BLaER1 (cell line): ENCODE results near the gene G3BP1.
A peak's percentile ranks its signal among the peaks of the same experiment; 100 is the strongest.
"Not testable (repeated sequence)": the region's sequence is repeated elsewhere in the genome, so short reads cannot be mapped to it uniquely, and the experiment has no call there.

Source experiments
- H3K27ac ChIP-seq: shearing (Covaris generic); formaldehyde crosslinking; 2 replicates; pipeline ENCODE4 v1.8.1; 2022
- H3K27me3 ChIP-seq: shearing (Covaris generic); formaldehyde crosslinking; 2 replicates; pipeline ENCODE4 v1.8.1; 2022
- H3K36me3 ChIP-seq: shearing (Covaris generic); formaldehyde crosslinking; 2 replicates; pipeline ENCODE4 v1.8.1; 2022
- H3K4me1 ChIP-seq: shearing (Covaris generic); formaldehyde crosslinking; 2 replicates; pipeline ENCODE4 v1.8.1; 2022
- H3K4me2 ChIP-seq: shearing (Covaris generic); formaldehyde crosslinking; 2 replicates; pipeline ENCODE4 v1.8.1; 2022
- H3K4me3 ChIP-seq: shearing (Covaris generic); formaldehyde crosslinking; 2 replicates; pipeline ENCODE4 v1.8.1; 2022
- H3K9ac ChIP-seq: shearing (Covaris generic); formaldehyde crosslinking; 2 replicates; pipeline ENCODE4 v1.8.1; 2022
- H3K9me3 ChIP-seq: shearing (Covaris generic); formaldehyde crosslinking; 2 replicates; pipeline ENCODE4 v1.8.1; 2022
- H4K20me1 ChIP-seq: shearing (Covaris generic); formaldehyde crosslinking; 2 replicates; pipeline ENCODE4 v1.8.1; 2022
- Cebpa-rat ChIP-seq: shearing (Covaris generic); IDR thresholded peaks from 2 replicates; pipeline ENCODE4 v1.8.1; 2022

G3BP1 gene

DNA sequence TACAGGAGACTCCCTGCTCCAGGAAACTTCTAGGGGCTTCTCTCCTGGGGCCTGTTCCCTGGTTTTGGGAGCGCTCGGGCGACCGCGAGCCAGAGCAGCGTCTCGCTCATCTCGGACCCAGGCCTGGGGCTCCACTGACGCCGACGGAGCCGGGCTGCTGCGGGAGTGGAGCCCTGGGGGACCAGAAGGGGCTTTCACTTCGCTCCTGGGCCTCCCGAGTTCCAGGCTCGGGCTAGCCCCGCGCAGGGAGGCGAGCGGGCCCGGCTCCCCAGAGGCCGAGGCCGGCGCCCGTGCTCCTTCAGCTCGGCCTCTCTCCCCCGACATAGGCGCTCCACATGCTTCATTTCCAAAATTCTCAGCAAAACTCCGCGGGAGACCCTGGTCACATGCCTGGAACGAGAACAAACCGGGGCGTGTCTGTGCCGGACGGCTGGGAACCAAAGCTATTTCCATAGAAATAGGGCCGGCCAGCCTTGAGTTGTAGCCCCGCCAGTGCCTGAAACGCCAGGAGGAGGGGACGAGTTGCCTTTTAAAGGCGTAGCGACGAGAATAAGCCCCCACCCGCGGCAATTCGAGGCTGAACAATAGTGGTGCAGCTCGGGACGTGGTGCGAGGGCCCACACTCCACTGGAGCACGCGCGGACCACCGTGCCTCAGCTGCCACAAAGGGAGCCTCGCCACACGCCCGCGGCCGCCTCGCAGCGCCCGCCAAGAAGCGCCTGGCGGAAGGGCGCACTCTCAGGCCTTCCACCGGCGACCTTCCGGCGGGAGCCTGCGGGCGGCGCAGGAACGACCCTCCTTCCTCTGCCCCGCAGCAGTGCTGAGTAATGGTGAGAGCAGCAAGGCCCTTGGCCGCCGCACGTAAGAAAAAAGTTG is 1.1 kb upstream of the G3BP1 start:
- H3K4me2 ChIP-seq: peak overlapping the region; percentile 99
- H3K36me3 ChIP-seq: no peaks in the 10 kb centered on the region
- no peaks in the 10 kb centered on the region for H3K9me3 ChIP-seq
- no peak for TF ChIP-seq Cebpa-rat
- peak overlapping the region; percentile 71 for H3K4me3 ChIP-seq
- H3K9ac ChIP-seq: peak overlapping the region; percentile 97
- H3K27me3 ChIP-seq: no peaks in the 10 kb centered on the region
- H3K4me1 ChIP-seq: peaks cover 37% of the 10 kb centered on the region
- H3K27ac ChIP-seq: peak overlapping the region; percentile 99
- H4K20me1 ChIP-seq: peaks cover 37% of the 10 kb centered on the region

DNA sequence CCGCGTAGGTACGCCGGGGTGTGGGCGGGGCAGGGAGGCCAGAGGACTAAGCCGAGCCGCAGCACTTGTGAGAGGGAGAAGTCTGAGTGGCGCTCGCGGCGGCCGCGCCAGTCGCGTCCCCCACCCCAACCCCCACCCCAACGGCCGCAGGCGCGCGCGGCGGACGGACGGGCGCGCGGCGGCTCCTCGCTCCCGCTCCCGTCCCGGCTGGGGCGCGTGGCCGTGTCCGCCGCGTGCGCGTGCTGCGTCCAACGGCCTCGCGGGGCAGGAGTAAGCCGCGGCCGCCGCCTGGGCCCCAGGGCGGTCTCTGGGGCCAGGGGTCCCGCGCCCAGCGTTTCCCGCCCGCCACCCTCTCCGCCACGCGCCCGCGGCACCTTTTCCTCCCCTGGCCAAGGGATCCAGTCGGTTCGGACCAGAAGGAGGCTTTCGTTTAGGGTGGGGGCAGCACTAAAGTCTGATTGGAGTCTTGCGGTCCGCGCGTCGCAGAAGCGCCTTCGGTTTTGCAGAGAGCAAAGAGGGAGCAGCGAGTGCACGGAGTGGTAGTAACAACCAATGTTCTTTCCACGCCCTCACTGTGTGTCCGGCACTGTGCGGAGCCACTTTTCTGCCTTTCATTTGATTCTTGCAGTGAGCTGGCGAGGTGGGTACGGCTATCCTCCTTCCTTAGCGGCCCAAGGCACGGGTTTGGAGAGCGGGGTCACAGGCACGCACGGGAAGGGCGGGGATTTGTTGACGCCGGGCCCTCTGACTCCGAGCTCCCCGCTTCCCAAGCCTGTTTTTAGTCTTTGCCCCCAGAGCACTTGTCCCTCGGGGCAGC is 483 bp downstream of the G3BP1 start:
- Histone ChIP-seq H3K9me3 (no peaks in the 10 kb centered on the region), H3K4me3 (peak overlapping the region; percentile 93), H3K36me3 (peaks cover 13% of the 10 kb centered on the region), H3K4me1 (peaks cover 51% of the 10 kb centered on the region), H4K20me1 (peaks cover 53% of the 10 kb centered on the region), H3K27me3 (no peaks in the 10 kb centered on the region), H3K9ac (peak overlapping the region; percentile 98), H3K4me2 (peak overlapping the region; percentile 80), H3K27ac (peak overlapping the region; percentile 95)
- TF ChIP-seq Cebpa-rat: no peak

DNA sequence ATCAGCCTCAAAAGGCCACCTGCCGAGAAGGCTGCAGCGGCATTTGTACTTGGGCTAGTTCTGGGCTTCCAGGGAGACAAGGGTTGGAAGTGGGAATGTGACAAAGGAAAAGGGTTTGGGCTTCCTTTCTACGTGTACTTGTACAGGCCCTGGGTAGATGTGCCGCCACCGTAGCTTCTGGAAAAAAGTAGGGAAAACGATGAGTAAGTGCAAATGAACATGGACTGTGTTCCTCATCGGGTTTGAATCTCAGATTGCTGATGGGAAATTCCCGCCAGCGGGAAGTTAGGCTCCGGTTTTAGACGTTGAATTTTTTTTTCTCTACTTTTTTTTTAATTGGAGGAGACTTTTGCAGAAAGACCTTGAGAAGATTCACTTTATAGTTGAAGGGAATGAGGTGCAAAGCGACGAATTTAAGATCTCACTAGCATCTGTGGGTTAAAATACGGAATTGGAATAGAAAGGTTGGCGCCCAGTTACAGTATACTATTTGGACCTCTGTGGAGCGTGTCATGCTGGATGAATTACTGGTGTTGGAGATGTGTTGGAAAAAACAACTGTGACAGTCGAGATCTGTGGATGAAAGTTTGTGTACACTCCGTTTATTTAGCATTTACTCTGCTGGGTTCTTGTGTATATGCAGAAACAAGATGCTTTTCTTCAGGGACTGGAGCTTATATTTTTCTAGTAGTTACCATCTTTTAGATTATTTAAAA is 1.2 kb downstream of the G3BP1 start:
- H3K4me1 ChIP-seq: peaks cover 51% of the 10 kb centered on the region
- H3K4me3 ChIP-seq: peak overlapping the region; percentile 93
- H3K4me2 ChIP-seq: peak overlapping the region; percentile 80
- H3K27me3 ChIP-seq: no peaks in the 10 kb centered on the region
- H4K20me1 ChIP-seq: peaks cover 60% of the 10 kb centered on the region
- peak overlapping the region; percentile 98 for H3K9ac ChIP-seq
- peak overlapping the region; percentile 95 for H3K27ac ChIP-seq
- peaks cover 21% of the 10 kb centered on the region for H3K36me3 ChIP-seq
- no peaks in the 10 kb centered on the region for H3K9me3 ChIP-seq
- no peak for TF ChIP-seq Cebpa-rat

- peak overlapping the region; percentile 80 for H3K4me2 ChIP-seq
- H3K27me3 ChIP-seq: no peaks in the 10 kb centered on the region
- H3K36me3 ChIP-seq: peaks cover 30% of the 10 kb centered on the region
- H4K20me1 ChIP-seq: peaks cover 70% of the 10 kb centered on the region
- no peak overlapping the region for H3K27ac ChIP-seq
- H3K9ac ChIP-seq: peak overlapping the region; percentile 98
- H3K9me3 ChIP-seq: no peaks in the 10 kb centered on the region
- peaks cover 58% of the 10 kb centered on the region for H3K4me1 ChIP-seq
- peak overlapping the region; percentile 93 for H3K4me3 ChIP-seq
- TF ChIP-seq Cebpa-rat: no peak
Observed at GRCh38 chr5:151773951-151774350, 2.2 kb downstream of the G3BP1 start.

GRCh38 chr5:151775025-151775606 is 3.4 kb downstream of the G3BP1 start:
- no peak for TF ChIP-seq Cebpa-rat
- Histone ChIP-seq H3K4me2 (peak overlapping the region; percentile 80), H3K9me3 (no peaks in the 10 kb centered on the region), H3K27ac (no peak overlapping the region), H4K20me1 (peaks cover 81% of the 10 kb centered on the region), H3K4me3 (peak overlapping the region; percentile 93), H3K4me1 (peaks cover 59% of the 10 kb centered on the region), H3K36me3 (peaks cover 39% of the 10 kb centered on the region), H3K27me3 (no peaks in the 10 kb centered on the region), H3K9ac (no peak overlapping the region; the same call in 1 of the 2 replicates)

- TF ChIP-seq Cebpa-rat: no peak
- H3K27me3 ChIP-seq: no peaks in the 10 kb centered on the region
- H3K9me3 ChIP-seq: no peaks in the 10 kb centered on the region
- no peak overlapping the region for H3K9ac ChIP-seq
- no peak overlapping the region for H3K27ac ChIP-seq
- H3K4me3 ChIP-seq: no peak overlapping the region
- peaks cover 49% of the 10 kb centered on the region for H3K36me3 ChIP-seq
- peak overlapping the region; percentile 25; the same call in 1 of the 2 replicates for H3K4me2 ChIP-seq
- H4K20me1 ChIP-seq: peaks cover 100% of the 10 kb centered on the region
- H3K4me1 ChIP-seq: peaks cover 87% of the 10 kb centered on the region
Observed at GRCh38 chr5:151779531-151780125, 7.9 kb downstream of the G3BP1 start.

GRCh38 chr5:151780348-151780747 is 8.6 kb downstream of the G3BP1 start:
- Histone ChIP-seq H3K4me1 (peaks cover 85% of the 10 kb centered on the region), H4K20me1 (peaks cover 100% of the 10 kb centered on the region), H3K4me2 (peak overlapping the region; percentile 11; the same call in 1 of the 2 replicates), H3K9me3 (no peaks in the 10 kb centered on the region), H3K27me3 (no peaks in the 10 kb centered on the region), H3K4me3 (no peak overlapping the region), H3K9ac (no peak overlapping the region), H3K27ac (no peak overlapping the region), H3K36me3 (peaks cover 52% of the 10 kb centered on the region)
- no peak for TF ChIP-seq Cebpa-rat

- no peak overlapping the region for H3K27ac ChIP-seq
- H3K4me3 ChIP-seq: no peak overlapping the region
- H3K9ac ChIP-seq: no peak overlapping the region
- peaks cover 76% of the 10 kb centered on the region for H3K4me1 ChIP-seq
- TF ChIP-seq Cebpa-rat: no peak
- H3K4me2 ChIP-seq: no peak overlapping the region
- peaks cover 54% of the 10 kb centered on the region for H3K36me3 ChIP-seq
- peaks cover 100% of the 10 kb centered on the region for H4K20me1 ChIP-seq
- H3K27me3 ChIP-seq: no peaks in the 10 kb centered on the region
- no peaks in the 10 kb centered on the region for H3K9me3 ChIP-seq
Observed at GRCh38 chr5:151781201-151781600, 9.4 kb downstream of the G3BP1 start.

DNA sequence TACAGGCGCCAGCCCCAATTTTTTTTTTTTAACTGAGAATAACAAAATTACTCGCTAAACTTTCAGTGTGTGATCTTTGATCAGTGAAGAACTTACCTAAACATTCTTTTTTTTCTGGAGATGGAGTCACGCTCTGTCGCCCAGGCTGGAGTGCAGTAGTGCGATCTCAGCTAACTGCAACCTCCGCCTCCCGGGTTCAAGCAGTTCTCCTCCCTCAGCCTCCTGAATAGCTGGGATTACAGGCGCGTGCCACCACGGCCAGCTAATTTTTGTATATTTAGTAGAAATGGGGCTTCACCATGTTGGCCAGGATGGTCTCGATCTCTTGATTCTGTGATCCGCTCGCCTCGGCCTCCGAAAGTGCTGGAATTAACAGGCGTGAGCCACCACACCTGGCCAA is 11.9 kb downstream of the G3BP1 start:
- not testable (repeated sequence) for H3K4me3 ChIP-seq, H3K9me3 ChIP-seq, H3K9ac ChIP-seq, H3K27me3 ChIP-seq, H3K27ac ChIP-seq
- Histone ChIP-seq H3K4me2 (peak overlapping the region; percentile 41), H3K4me1 (peaks cover 64% of the 10 kb centered on the region), H3K36me3 (peaks cover 54% of the 10 kb centered on the region), H4K20me1 (peaks cover 100% of the 10 kb centered on the region)
